ENCODE measurements around the gene BMP10. TPM values are rescaled to one million over a fixed set of nuclear protein-coding genes. Genes with fewer than 3 reads are reported as not detected.

Gene BMP10
- total and polyA plus RNA-seq, 2 of the 8 experiments (the other 6 are each of a cell fraction or from before 2014, with no cell fraction given): not detected

DNA sequence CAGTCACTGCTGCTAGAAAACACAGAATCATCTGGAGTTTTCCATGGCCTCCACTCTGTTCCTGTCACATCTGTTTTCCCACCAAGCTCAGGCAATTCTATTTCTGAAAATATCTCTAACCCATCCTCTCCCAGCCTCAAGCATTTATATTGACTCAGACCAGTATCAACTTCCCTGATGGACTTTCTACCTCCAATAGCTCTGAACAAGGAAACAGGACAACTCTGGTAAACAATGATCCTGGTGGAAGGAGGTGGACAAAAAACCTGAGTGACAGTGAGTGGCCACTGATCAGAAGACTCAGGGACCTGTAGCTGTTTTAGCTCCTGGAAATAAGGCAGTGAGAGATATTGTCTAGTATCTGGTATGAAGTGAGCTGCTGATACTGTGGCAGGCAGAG, 23.4 kb downstream of the BMP10 start:
- Histone ChIP-seq H3K4me1 (replicated peaks in 1 of 4; ENCODE audit: control insufficient read depth in 3 of 4, insufficient read depth in 4 of 4, low read length in 3 of 4) (no peaks in the 10 kb centered on the region), H3K27ac (ENCODE audit: low read depth, low read length) (no peak overlapping the region), H4K8ac (ENCODE audit: extremely low read depth, insufficient read depth, low read length) (no peak overlapping the region), H3K27me3 (replicated peaks in 1 of 4; ENCODE audit: control insufficient read depth in 3 of 4, extremely low read depth in 1 of 4, insufficient read depth in 3 of 4, low read length in 3 of 4) (no peaks in the 10 kb centered on the region; a peak in 1 of 7 replicates), H3K9me3 (ENCODE audit: insufficient read depth in 2 of 2, low read depth in 1 of 2, low read length in 1 of 2) (no peaks in the 10 kb centered on the region), H3K79me1 (ENCODE audit: low read depth, low read length) (no peaks in the 10 kb centered on the region), H3K56ac (replicated peaks; ENCODE audit: insufficient read length, low read depth, low read length) (no peak overlapping the region), H2BK120ac (replicated peaks; ENCODE audit: low read depth, low read length) (no peak overlapping the region), H2BK12ac (ENCODE audit: low read depth, low read length) (no peak overlapping the region), H4K5ac (ENCODE audit: insufficient read length, low read depth, low read length) (no peak overlapping the region), H3K36me3 (ENCODE audit: control insufficient read depth in 2 of 4, insufficient read depth in 4 of 4, low read length in 3 of 4) (no peaks in the 10 kb centered on the region), H3K23ac (ENCODE audit: insufficient read length) (no peak overlapping the region), H2BK20ac (ENCODE audit: low read length) (no peak overlapping the region), H3K14ac (ENCODE audit: insufficient read length) (no peak overlapping the region), H3K23me2 (ENCODE audit: low read depth, low read length) (no peaks in the 10 kb centered on the region; the same call in 1 of the 2 replicates), H3K4me3 (ENCODE audit: extremely low read depth in 1 of 4, insufficient read depth in 2 of 4, low read depth in 3 of 4, low read length in 4 of 4) (no peak overlapping the region), H2AK5ac (ENCODE audit: low read depth, low read length) (no peak overlapping the region), H2BK15ac (ENCODE audit: low read length) (no peak overlapping the region), H3K79me2 (ENCODE audit: control insufficient read depth in 1 of 2, insufficient read depth in 2 of 2, low read length in 2 of 2) (no peaks in the 10 kb centered on the region), H4K20me1 (replicated peaks in 1 of 2; ENCODE audit: control insufficient read depth in 1 of 2, insufficient read depth in 2 of 2, low read length in 2 of 2) (no peaks in the 10 kb centered on the region), H2AFZ (ENCODE audit: low read length) (no peak overlapping the region), H3K9ac (replicated peaks in 1 of 4; ENCODE audit: extremely low read depth in 1 of 4, low read depth in 3 of 4, low read length in 3 of 4) (no peak overlapping the region), H3K18ac (ENCODE audit: extremely low read depth, low read length) (no peak overlapping the region), H4K91ac (replicated peaks; ENCODE audit: insufficient read length, low read length) (no peak overlapping the region), H3K4me2 (ENCODE audit: insufficient read depth in 1 of 2, low read depth in 2 of 2, low read length in 2 of 2) (no peak overlapping the region), H2BK5ac (ENCODE audit: low read depth, low read length) (no peak overlapping the region), H3K4ac (replicated peaks; ENCODE audit: insufficient read length, low read depth, low read length) (no peak overlapping the region)
- no peak for TF ChIP-seq EZH2 (IDR thresholded peaks at IDR 0.05; ENCODE audit: low read depth, low read length, severe bottlenecking)
- TF ChIP-seq BACH1 (IDR thresholded peaks at IDR 0.05; ENCODE audit: low read length): no peak
- no peak for TF ChIP-seq HDAC6 (IDR thresholded peaks at IDR 0.05; ENCODE audit: low read depth, low read length)
- no peak for TF ChIP-seq ATF3 (IDR thresholded peaks at IDR 0.05; ENCODE audit: insufficient read depth, low read depth, low read length)
- no peak for TF ChIP-seq ASH2L (IDR thresholded peaks at IDR 0.05; ENCODE audit: low read length)
- no peak for TF ChIP-seq RAD21 (IDR thresholded peaks at IDR 0.05 in 1 of 2, conservative IDR thresholded peaks at IDR 0.05 in 1 of 2; ENCODE audit: low read depth in 2 of 2, low read length in 2 of 2)
- TF ChIP-seq KDM1A (IDR thresholded peaks at IDR 0.05; ENCODE audit: borderline replicate concordance, low read length): no peak
- no peak for TF ChIP-seq SUZ12 (IDR thresholded peaks at IDR 0.05; ENCODE audit: low read length)
- TF ChIP-seq EP300 (IDR thresholded peaks at IDR 0.05; ENCODE audit: borderline replicate concordance in 1 of 2, low read depth in 2 of 2, low read length in 2 of 2): no peak
- TF ChIP-seq EGR1 (IDR thresholded peaks at IDR 0.05; ENCODE audit: borderline replicate concordance, low read depth, low read length): no peak
- TF ChIP-seq, protein P1, sequence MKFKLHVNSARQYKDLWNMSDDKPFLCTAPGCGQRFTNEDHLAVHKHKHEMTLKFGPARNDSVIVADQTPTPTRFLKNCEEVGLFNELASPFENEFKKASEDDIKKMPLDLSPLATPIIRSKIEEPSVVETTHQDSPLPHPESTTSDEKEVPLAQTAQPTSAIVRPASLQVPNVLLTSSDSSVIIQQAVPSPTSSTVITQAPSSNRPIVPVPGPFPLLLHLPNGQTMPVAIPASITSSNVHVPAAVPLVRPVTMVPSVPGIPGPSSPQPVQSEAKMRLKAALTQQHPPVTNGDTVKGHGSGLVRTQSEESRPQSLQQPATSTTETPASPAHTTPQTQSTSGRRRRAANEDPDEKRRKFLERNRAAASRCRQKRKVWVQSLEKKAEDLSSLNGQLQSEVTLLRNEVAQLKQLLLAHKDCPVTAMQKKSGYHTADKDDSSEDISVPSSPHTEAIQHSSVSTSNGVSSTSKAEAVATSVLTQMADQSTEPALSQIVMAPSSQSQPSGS (IDR thresholded peaks at IDR 0.05; ENCODE audit: low read length): no peak
- no peak for TF ChIP-seq CBX8 (IDR thresholded peaks at IDR 0.05; ENCODE audit: borderline replicate concordance, low read depth, low read length)
- no peak for TF ChIP-seq BRCA1 (IDR thresholded peaks at IDR 0.05; ENCODE audit: low read depth, low read length)
- no peak for DNase-seq (ENCODE audit: low read depth in 1 of 2, low spot score in 2 of 2)
- no peak for FAIRE-seq
- ChIA-PET CTCF (ENCODE audit: partially characterized antibody) (interaction anchor here (0.6 to 13.2 kb wide), 8 partner anchors 7 to 373 kb away, joined by 3 to 113 read pairs (median 4); no protein-coding TSS in a partner anchor), POLR2A (ENCODE audit: partially characterized antibody) (no interaction called here)
